Ishikawa (cell line): Measurements from ENCODE around the gene MTCP1.

ENCODE experiments used
- CEBPB ChIP-seq: IDR thresholded peaks from 2 replicates; pipeline ENCODE4 v1.6.1; 2012
- CREB1 ChIP-seq: IDR thresholded peaks from 2 replicates; pipeline ENCODE4 v1.6.1; 2012; ENCODE audit warnings: low read depth
- EP300 ChIP-seq: IDR thresholded peaks from 2 replicates; pipeline ENCODE4 v1.6.1; 2012; ENCODE audit warnings: borderline replicate concordance
- FOXM1 ChIP-seq: IDR thresholded peaks from 2 replicates; pipeline ENCODE4 v1.6.1; 2012; ENCODE audit warnings: low read depth, borderline replicate concordance
- MAX ChIP-seq: IDR thresholded peaks from 2 replicates; pipeline ENCODE4 v1.6.1; 2012
- NFIC ChIP-seq: IDR thresholded peaks from 2 replicates; pipeline ENCODE4 v1.6.1; 2012
- RAD21 ChIP-seq: IDR thresholded peaks from 2 replicates; pipeline ENCODE4 v1.6.1; 2012; ENCODE audit warnings: low read depth
- REST ChIP-seq: IDR thresholded peaks from 2 replicates; pipeline ENCODE4 v1.6.1; 2012; ENCODE audit warnings: low read depth, mild to moderate bottlenecking
- TAF1 ChIP-seq: IDR thresholded peaks from 2 replicates; pipeline ENCODE4 v1.6.1; 2012; ENCODE audit warnings: low read depth, mild to moderate bottlenecking
- TCF12 ChIP-seq: IDR thresholded peaks from 2 replicates; pipeline ENCODE4 v1.6.1; 2012; ENCODE audit warnings: low read depth
- TEAD4 ChIP-seq: IDR thresholded peaks from 2 replicates; pipeline ENCODE4 v1.6.1; 2012
- YY1 ChIP-seq: IDR thresholded peaks from 2 replicates; pipeline ENCODE4 v1.6.1; 2012; ENCODE audit warnings: low read depth
- ZBTB7A ChIP-seq: IDR thresholded peaks from 2 replicates; pipeline ENCODE4 v1.6.1; 2012; ENCODE audit warnings: low read depth

- TF ChIP-seq TAF1 (no peak), YY1 (no peak), RAD21 (no peak), EP300 (no peak), MAX (no peak), CREB1 (no peak), NFIC (no peak), REST (no peak), FOXM1 (no peak), TCF12 (no peak), CEBPB (no peak), TEAD4 (no peak), ZBTB7A (no peak)
These were observed 41.2 kb upstream of the MTCP1 start for GRCh38 chrX:155112171-155112570.
